GM21717 (cell line): ENCODE data around the gene SLC1A7.

Experiments used
- ATAC-seq: cut with Tn5 transposase; IDR thresholded peaks from one replicate; pipeline ENCODE4 v1.9.1; 2021; ENCODE audit warnings: mild to moderate bottlenecking, moderate library complexity; ENCODE audit not compliant: unreplicated experiment

Gene SLC1A7

GRCh38 chr1:53062708-53063591 is 79.5 kb downstream of the SLC1A7 start:
- ATAC-seq = no peak

- ATAC-seq = no peak
These were observed 80.4 kb downstream of the SLC1A7 start, which contains the start of gene PODN for GRCh38 chr1:53061859-53062707. Gene PODN (plus strand): TSS chr1:53062213. CDS start chr1:53069856, 7,643 bp downstream.

- ATAC-seq = no peak
These were observed 81.1 kb downstream of the SLC1A7 start for GRCh38 chr1:53061123-53061858.

- no peak for ATAC-seq
These were observed 81.9 kb downstream of the SLC1A7 start for GRCh38 chr1:53060579-53060978.

- no peak for ATAC-seq
These were observed 85.3 kb downstream of the SLC1A7 start for GRCh38 chr1:53057127-53057526.

GRCh38 chr1:53051676-53052075 is 90.8 kb downstream of the SLC1A7 start:
- no peak for ATAC-seq

- ATAC-seq = no peak
These were observed 92.1 kb downstream of the SLC1A7 start for GRCh38 chr1:53050310-53050709.

- no peak for ATAC-seq
These were observed 92.9 kb downstream of the SLC1A7 start for GRCh38 chr1:53049574-53049967.

- ATAC-seq = no peak
These were observed 93.4 kb downstream of the SLC1A7 start for GRCh38 chr1:53048960-53049573.

GRCh38 chr1:53047737-53048736 is 94.4 kb downstream of the SLC1A7 start:
- ATAC-seq = no peak

- no peak for ATAC-seq
These were observed 95.5 kb downstream of the SLC1A7 start for GRCh38 chr1:53046930-53047329.

- ATAC-seq = no peak
These were observed 97.5 kb downstream of the SLC1A7 start for GRCh38 chr1:53044926-53045325.

- ATAC-seq = no peak
These were observed 99.2 kb downstream of the SLC1A7 start for GRCh38 chr1:53043271-53043670.

GRCh38 chr1:53038566-53038965 is 103.9 kb downstream of the SLC1A7 start:
- no peak for ATAC-seq
